Nucleus accumbens (tissue), 56 donors: ENCODE measurements around the gene NELFA.
"Not testable (repeated sequence)": the region's sequence is repeated elsewhere in the genome, so short reads cannot be mapped to it uniquely, and the experiment has no call there.

Experiments
- DNase-seq, 56 donors: peaks; one replicate each; lab custom pipeline; 2025; lab: John Stamatoyannopoulos, UW

Gene NELFA

GRCh38 chr4:2041239-2042130 is 32.7 kb upstream of the NELFA start:
- peak in 52 of 56 donors; percentile 38 to 90 (median 74) for DNase-seq

- DNase-seq = no peak
Observed at GRCh38 chr4:2040391-2041238, 31.8 kb upstream of the NELFA start.

- DNase-seq = no peak
Observed at GRCh38 chr4:2036866-2037265, 28.1 kb upstream of the NELFA start.

- DNase-seq = no peak
Observed at GRCh38 chr4:2036327-2036726, 27.6 kb upstream of the NELFA start.

- not testable (repeated sequence) for DNase-seq
Observed at GRCh38 chr4:2031161-2031560, 22.4 kb upstream of the NELFA start.

- DNase-seq = not testable (repeated sequence)
Observed at GRCh38 chr4:2027120-2027519, 18.3 kb upstream of the NELFA start.

- no peak for DNase-seq
Observed at GRCh38 chr4:2025817-2026216, 17.0 kb upstream of the NELFA start.

GRCh38 chr4:2024683-2025082 is 15.9 kb upstream of the NELFA start:
- DNase-seq = no peak

- DNase-seq = not testable (repeated sequence)
Observed at GRCh38 chr4:2021358-2022018, 12.7 kb upstream of the NELFA start.

- no peak for DNase-seq
Observed at GRCh38 chr4:2015008-2015407, 6.2 kb upstream of the NELFA start.

- DNase-seq = no peak
Observed at GRCh38 chr4:2011583-2011982, 2.8 kb upstream of the NELFA start.

- peak in 40 of 56 donors; percentile 14 to 71 (median 46) for DNase-seq
Observed at GRCh38 chr4:2009651-2010233, 968 bp upstream of the NELFA start.

- no peak for DNase-seq
Observed at GRCh38 chr4:2008671-2008920, 178 bp downstream of the NELFA start.

- DNase-seq = peak in 1 of 56 donors; percentile 22
Observed at GRCh38 chr4:2007804-2008670, 737 bp downstream of the NELFA start.

GRCh38 chr4:2006956-2007653 is 1.7 kb downstream of the NELFA start:
- no peak for DNase-seq

- DNase-seq = no peak
Observed at GRCh38 chr4:2006367-2006766, 2.4 kb downstream of the NELFA start.

GRCh38 chr4:2003361-2003760 is 5.4 kb downstream of the NELFA start:
- not testable (repeated sequence) for DNase-seq

- not testable (repeated sequence) for DNase-seq
Observed at GRCh38 chr4:1999308-1999707, 9.5 kb downstream of the NELFA start.

- DNase-seq = no peak
Observed at GRCh38 chr4:1998296-1998695, 10.5 kb downstream of the NELFA start.
